ENCODE results near the gene PRKAR1B.

DNA sequence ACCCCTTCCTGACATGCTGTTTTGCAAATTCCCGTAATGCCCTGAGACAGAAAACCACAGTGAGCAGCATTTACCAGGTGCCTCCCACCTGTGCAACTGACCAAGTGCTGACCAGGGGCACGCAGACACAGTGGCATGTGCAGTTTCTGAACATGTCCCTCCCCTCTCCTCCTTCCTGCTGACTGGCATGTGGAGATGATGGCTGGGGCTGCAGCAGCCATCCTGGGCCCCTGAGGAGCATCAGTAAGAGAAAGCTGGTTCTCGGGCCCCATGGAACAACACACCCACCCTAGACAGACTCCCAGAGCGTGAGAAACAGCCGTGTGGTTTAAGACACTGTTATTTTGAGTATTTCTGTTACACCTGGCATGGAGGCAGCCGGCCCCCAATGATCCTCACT, 141.2 kb downstream of the PRKAR1B start:
- TF ChIP-seq POLR2AphosphoS2 (IDR thresholded peaks at IDR 0.05; ENCODE audit: low read depth, low read length) (no peak), HDAC2 (IDR thresholded peaks at IDR 0.05) (no peak), SREBF2 (IDR thresholded peaks at IDR 0.05; ENCODE audit: low read length) (no peak), RFX5 (IDR thresholded peaks at IDR 0.05; ENCODE audit: low read depth, low read length) (no peak), CHD1 (IDR thresholded peaks at IDR 0.05; ENCODE audit: low read depth, low read length) (no peak), YY1 (IDR thresholded peaks at IDR 0.05; ENCODE audit: low read depth, low read length) (0 out of 2 replicates have a peak, but pooled peaks have one; percentile 14), ETV6 (conservative IDR thresholded peaks at IDR 0.05 in 1 of 2, IDR thresholded peaks at IDR 0.05 in 1 of 2; ENCODE audit: borderline replicate concordance in 1 of 2, low read depth in 1 of 2) (no peak), SPI1 (IDR thresholded peaks at IDR 0.05; ENCODE audit: borderline replicate concordance, insufficient read depth, low read depth, low read length) (no peak), EZH2 (IDR thresholded peaks at IDR 0.05; ENCODE audit: borderline replicate concordance, control insufficient read depth, low read depth, low read length) (no peak)
- TF ChIP-seq, protein P1, sequence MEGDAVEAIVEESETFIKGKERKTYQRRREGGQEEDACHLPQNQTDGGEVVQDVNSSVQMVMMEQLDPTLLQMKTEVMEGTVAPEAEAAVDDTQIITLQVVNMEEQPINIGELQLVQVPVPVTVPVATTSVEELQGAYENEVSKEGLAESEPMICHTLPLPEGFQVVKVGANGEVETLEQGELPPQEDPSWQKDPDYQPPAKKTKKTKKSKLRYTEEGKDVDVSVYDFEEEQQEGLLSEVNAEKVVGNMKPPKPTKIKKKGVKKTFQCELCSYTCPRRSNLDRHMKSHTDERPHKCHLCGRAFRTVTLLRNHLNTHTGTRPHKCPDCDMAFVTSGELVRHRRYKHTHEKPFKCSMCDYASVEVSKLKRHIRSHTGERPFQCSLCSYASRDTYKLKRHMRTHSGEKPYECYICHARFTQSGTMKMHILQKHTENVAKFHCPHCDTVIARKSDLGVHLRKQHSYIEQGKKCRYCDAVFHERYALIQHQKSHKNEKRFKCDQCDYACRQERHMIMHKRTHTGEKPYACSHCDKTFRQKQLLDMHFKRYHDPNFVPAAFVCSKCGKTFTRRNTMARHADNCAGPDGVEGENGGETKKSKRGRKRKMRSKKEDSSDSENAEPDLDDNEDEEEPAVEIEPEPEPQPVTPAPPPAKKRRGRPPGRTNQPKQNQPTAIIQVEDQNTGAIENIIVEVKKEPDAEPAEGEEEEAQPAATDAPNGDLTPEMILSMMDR (IDR thresholded peaks at IDR 0.05 in 2 of 3, conservative IDR thresholded peaks at IDR 0.05 in 1 of 3; ENCODE audit: control insufficient read depth in 2 of 3, extremely low read depth in 1 of 3, insufficient read depth in 1 of 3, low read depth in 3 of 3, low read length in 3 of 3), result no peak

Data from GM12878 (cell line).